HepG2 (cell line): Measurements from ENCODE around the gene ZNF683. TPM values are rescaled to one million over a fixed set of nuclear protein-coding genes. Genes with fewer than 3 reads are reported as not detected.
A peak's percentile ranks its signal among the peaks of the same experiment; 100 is the strongest.

ENCODE experiments used
- ATAC-seq: fragments of 200-7000 bp; cut with Tn5 transposase; 3 replicates; pipeline ENCODE4 v1.9.1; 2020; ENCODE audit warnings: mild to moderate bottlenecking, moderate library complexity
- BruUV-seq: library from RNA; stranded (reverse); fragments of 400-500 nt; replicated peaks from 2 replicates; lab custom pipeline; 2021; lab: Mats Ljungman, UMichigan
- CTCF ChIA-PET: fragments of 300-600 bp; formaldehyde crosslinking; extraction: SDS; loops from one replicate; lab custom pipeline; 2021; ENCODE audit warnings: low total read pairs, inconsistent platforms, low intra/inter-chr PET ratio; lab: Yijun Ruan, JAX
- POLR2A ChIA-PET: fragments of 350-600 bp; sonication (Branson Sonifier 250); formaldehyde crosslinking; loops from one replicate; lab custom pipeline; 2020; ENCODE audit warnings: antibody characterized with exemption, inconsistent platforms; lab: Yijun Ruan, JAX
- DNase-seq: peaks from one replicate; pipeline ENCODE4 v3.0.0-alpha.2; 2015; ENCODE audit warnings: low spot score
- FAIRE-seq: peaks from 3 replicates; lab custom pipeline; 2011; peaks lifted over from hg19 to GRCh38; lab: Jason Lieb, UNC
- H2AFZ ChIP-seq: one replicate; pipeline ENCODE4 v1.6.1; 2011; ENCODE audit warnings: low read length, inconsistent platforms
- H3K27ac ChIP-seq: fragments of 300-600 bp; 3 replicates; pipeline ENCODE4 v1.8.0; 2011; ENCODE audit warnings: mixed run types, mild to moderate bottlenecking, mixed read lengths, low read length, inconsistent platforms; ENCODE audit not compliant: insufficient read depth; ENCODE audit errors: extremely low read length
- H3K27me3 ChIP-seq, 2 experiments: fragments of 200-600 bp in 1 of 2; 2 replicates in 1 of 2; 3 replicates in 1 of 2; pipeline versions ENCODE4 v1.6.0 to v1.8.0; 2011; ENCODE audit warnings: low read length in 2 of 2, mild to moderate bottlenecking in 2 of 2, moderate library complexity in 2 of 2, inconsistent platforms in 1 of 2; ENCODE audit not compliant: insufficient read depth in 2 of 2, control insufficient read depth in 1 of 2
- H3K36me3 ChIP-seq, 2 experiments: fragments of 200-600 bp in 1 of 2; replicated peaks in 1 of 2; 2 replicates in 1 of 2; 3 replicates in 1 of 2; pipeline versions ENCODE4 v1.5.1 to v1.8.0; 2011; ENCODE audit warnings: low read length in 2 of 2, inconsistent platforms in 1 of 2; ENCODE audit not compliant: insufficient read depth in 2 of 2, control insufficient read depth in 1 of 2
- H3K4me1 ChIP-seq: 2 replicates; pipeline ENCODE4 v1.5.1; 2012; ENCODE audit warnings: low read length, inconsistent platforms; ENCODE audit not compliant: insufficient read depth
- H3K4me2 ChIP-seq: 2 replicates; pipeline ENCODE4 v1.6.0; 2011; ENCODE audit warnings: low read depth, low read length, inconsistent platforms
- H3K4me3 ChIP-seq, 3 experiments: fragments of 200-600 bp in 1 of 3; sonication (generic), shearing (Covaris generic) in 1 of 3; replicated peaks in 1 of 3; 2 replicates each; pipeline ENCODE4 v1.5.1; 2011 to 2016; ENCODE audit warnings: low read length in 3 of 3, inconsistent platforms in 2 of 3, low read depth in 2 of 3, mild to moderate bottlenecking in 2 of 3, control low read depth in 1 of 3, mixed read lengths in 1 of 3; ENCODE audit not compliant: insufficient read depth in 1 of 3
- H3K79me2 ChIP-seq: one replicate; pipeline ENCODE4 v1.6.1; 2011; ENCODE audit warnings: low read length, inconsistent platforms; ENCODE audit not compliant: insufficient read depth
- H3K9ac ChIP-seq: 2 replicates; pipeline ENCODE4 v1.6.0; 2011; ENCODE audit warnings: mild to moderate bottlenecking, low read depth, low read length, inconsistent platforms; ENCODE audit not compliant: insufficient read depth
- H3K9me3 ChIP-seq: 2 replicates; pipeline ENCODE4 v1.5.1; 2012; ENCODE audit warnings: mild to moderate bottlenecking, low read length
- H4K20me1 ChIP-seq: 2 replicates; pipeline ENCODE4 v1.6.0; 2011; ENCODE audit warnings: inconsistent platforms, mild to moderate bottlenecking, low read length, moderate library complexity; ENCODE audit not compliant: insufficient read depth
- ARNTL ChIP-seq: sonication (generic); formaldehyde crosslinking; IDR thresholded peaks from 2 replicates; pipeline ENCODE4 v1.4.0; 2020; ENCODE audit warnings: mild to moderate bottlenecking, missing genetic modification reagents
- FOSL2 ChIP-seq: sonication (generic); formaldehyde crosslinking; IDR thresholded peaks from 2 replicates; pipeline ENCODE4 v1.4.0; 2020; ENCODE audit warnings: missing genetic modification reagents
- HMG20B ChIP-seq: conservative IDR thresholded peaks from 2 replicates; pipeline ENCODE4 v1.6.1; 2016; ENCODE audit warnings: missing genetic modification reagents, missing compliant biosample characterization
- KAT2B ChIP-seq: fragments of 150-350 bp; IDR thresholded peaks from 2 replicates; pipeline ENCODE4 v1.6.1; 2014; ENCODE audit warnings: low read depth, low read length, borderline replicate concordance
- KLF6 ChIP-seq: IDR thresholded peaks from 2 replicates; pipeline ENCODE4 v1.8.0; 2016; ENCODE audit warnings: missing biosample characterization, missing genetic modification reagents
- KLF9 ChIP-seq: IDR thresholded peaks from 2 replicates; pipeline ENCODE4 v1.6.1; 2016; ENCODE audit warnings: low read depth
- ZBTB21 ChIP-seq: sonication (generic); formaldehyde crosslinking; IDR thresholded peaks from 2 replicates; pipeline ENCODE4 v1.4.0; 2020; ENCODE audit warnings: missing genetic modification reagents
- ZBTB25 ChIP-seq: IDR thresholded peaks from 2 replicates; pipeline ENCODE4 v1.6.1; 2018; ENCODE audit warnings: missing genetic modification reagents
- ZBTB34 ChIP-seq: sonication (generic); formaldehyde crosslinking; IDR thresholded peaks from 2 replicates; pipeline ENCODE4 v1.8.0; 2022; ENCODE audit warnings: mild to moderate bottlenecking, missing genetic modification reagents
- ZBTB37 ChIP-seq: sonication (generic); formaldehyde crosslinking; IDR thresholded peaks from 2 replicates; pipeline ENCODE4 v1.4.0; 2020; ENCODE audit warnings: mild to moderate bottlenecking, missing genetic modification reagents
- ZFP82 ChIP-seq: sonication (generic); formaldehyde crosslinking; IDR thresholded peaks from 2 replicates; pipeline ENCODE4 v1.5.1; 2020; ENCODE audit warnings: mild to moderate bottlenecking, missing genetic modification reagents, borderline replicate concordance
- ZFY ChIP-seq: sonication (generic); formaldehyde crosslinking; IDR thresholded peaks from 2 replicates; pipeline ENCODE4 v1.4.0; 2020; ENCODE audit warnings: missing genetic modification reagents
- ZNF224 ChIP-seq: sonication (generic); formaldehyde crosslinking; IDR thresholded peaks from 2 replicates; pipeline ENCODE4 v1.5.0; 2020; ENCODE audit warnings: mild to moderate bottlenecking, missing genetic modification reagents
- ZNF788 ChIP-seq: sonication (generic); formaldehyde crosslinking; IDR thresholded peaks from 2 replicates; pipeline ENCODE4 v1.5.0; 2020; ENCODE audit warnings: mild to moderate bottlenecking, missing genetic modification reagents, borderline replicate concordance
- WGBS: methylation state at CpG from one replicate; pipeline ENCODE4 v1.1.6; 2017; ENCODE audit warnings: low lambda C conversion rate; 5-methylcytosine and 5-hydroxymethylcytosine counted together
- in situ Hi-C: cut with HindIII; loops from 2 replicates; pipeline ENCODE4 v1.10.0; 2017; ENCODE audit warnings: low pct_unique_long_range_greater_than_20kb; ENCODE audit not compliant: extremely low pct_ligation_motif_present
- intact Hi-C: fragments of 100-400 bp; cut with micrococcal nuclease; formaldehyde crosslinking; loops from one replicate; pipeline ENCODE4 v1.10.0; 2022; ENCODE audit not compliant: unreplicated experiment
- polyA plus RNA-seq, 8 experiments: library from polyadenylated mRNA; depleted of rRNA in 3 of 8; stranded (reverse) in 7 of 8; unstranded in 1 of 8; fragments of >200 nt; fragmentation: Illumina TruSeq in 4 of 8; extraction: Trizol in 4 of 8; gene quantifications; 2 replicates each; pipeline versions ENCODE4 v1.2.1 to v1.2.3, GENCODE V29; 2011 to 2016; ENCODE audit warnings: low read depth in 4 of 8, missing spikeins in 1 of 8, mixed read lengths in 1 of 8; ENCODE audit not compliant: insufficient read depth in 1 of 8
- total RNA-seq, 5 experiments: library from RNA; depleted of rRNA; stranded (reverse); fragments of >200 nt; fragmentation: Illumina TruSeq; extraction: Trizol; gene quantifications; 2 replicates each; pipeline ENCODE4 v1.2.3, GENCODE V29; 2016; ENCODE audit warnings: low read depth in 1 of 5

The ZNF683 gene
- total and polyA plus RNA-seq, 2 of the 13 experiments (the other 11 are each of a cell fraction or from before 2014, with no cell fraction given): not detected

GRCh38 chr1:26388791-26389445 lies 16.4 kb upstream of the ZNF683 start:
- Histone ChIP-seq H3K9me3 (no peaks in the 10 kb centered on the region), H3K79me2 (no peaks in the 10 kb centered on the region)
- POLR2A ChIA-PET: interaction anchor here (1.0 to 1.4 kb wide), 2 partner anchors 38 to 43 kb away, joined by 3 to 10 read pairs; partner anchors contain the start of gene DHDDS
- WGBS: 7% methylated on average over 7 of the region's 7 CpGs
- TF ChIP-seq KLF9 (CRISPR knock-in tag) (no peak), FOSL2 (peak; percentile 39; the same call in 1 of the 2 replicates)
- TF ChIP-seq, all 625 proteins: peak for 1
- Histone ChIP-seq H3K4me2 (no peak overlapping the region), H3K4me3 (no peak overlapping the region), H3K27ac (no peak overlapping the region), H3K27me3 (no peaks in the 10 kb centered on the region; a peak in 1 of 5 replicates), H3K4me1 (peaks cover 55% of the 10 kb centered on the region), H3K9ac (no peak overlapping the region), H2AFZ (no peak overlapping the region), H3K36me3 (no peaks in the 10 kb centered on the region), H4K20me1 (no peaks in the 10 kb centered on the region)
- CTCF ChIA-PET: interaction anchor here (3.3 kb wide), 1 partner anchor 103 kb away, joined by 22 read pairs; no protein-coding TSS in a partner anchor
- in situ Hi-C loops (no loop called here), intact Hi-C loops (no loop called here)
- no peak for DNase-seq
- ATAC-seq: peak; percentile 18; the same call in 2 of the 3 replicates
- BruUV-seq: no TSS peak
- FAIRE-seq: no peak

GRCh38 chr1:26387447-26387846 lies 14.9 kb upstream of the ZNF683 start:
- Histone ChIP-seq H2AFZ (no peak overlapping the region), H4K20me1 (no peaks in the 10 kb centered on the region), H3K4me2 (no peak overlapping the region), H3K9me3 (no peaks in the 10 kb centered on the region), H3K4me3 (no peak overlapping the region), H3K4me1 (peaks cover 50% of the 10 kb centered on the region), H3K36me3 (no peaks in the 10 kb centered on the region), H3K27me3 (no peaks in the 10 kb centered on the region; a peak in 1 of 5 replicates), H3K27ac (no peak overlapping the region), H3K79me2 (no peaks in the 10 kb centered on the region), H3K9ac (no peak overlapping the region)
- intact Hi-C loops (no loop called here), in situ Hi-C loops (no loop called here)
- ATAC-seq (peak; percentile 77), DNase-seq (peak; percentile 85), FAIRE-seq (peak; percentile 54)
- 3% methylated on average over 5 of the region's 7 CpGs for WGBS
- ChIA-PET POLR2A (interaction anchor here (0.9 kb wide), 1 partner anchor 29 kb away, joined by 3 read pairs; no protein-coding TSS in a partner anchor), CTCF (no interaction called here)
- BruUV-seq: no TSS peak
- TF ChIP-seq ZBTB37 (CRISPR knock-in tag): peak; percentile 97
- peak; percentile 85 for TF ChIP-seq ZBTB21
- peak; percentile 89; the same call in 1 of the 2 replicates for TF ChIP-seq ZNF788 (CRISPR knock-in tag)
- TF ChIP-seq ZBTB25 (CRISPR knock-in tag): peak; percentile 79; the same call in 1 of the 2 replicates
- peak; percentile 21; the same call in 1 of the 2 replicates for TF ChIP-seq ZFY (CRISPR knock-in tag)
- TF ChIP-seq ZBTB34 (CRISPR knock-in tag): peak; percentile 97
- peak; percentile 47; the same call in 1 of the 2 replicates for TF ChIP-seq KAT2B
- TF ChIP-seq KLF6 (CRISPR knock-in tag): peak; percentile 68; the same call in 1 of the 2 replicates
- TF ChIP-seq HMG20B (CRISPR knock-in tag): peak; percentile 83
- TF ChIP-seq ZNF224 (CRISPR knock-in tag): no peak
- TF ChIP-seq ARNTL: no peak
- 0 out of 2 replicates have a peak, but pooled peaks have one; percentile 54 for TF ChIP-seq ZFP82 (CRISPR knock-in tag)
